HG03060 (cell line): Measurements from ENCODE around the gene CAPRIN2.
A peak's percentile ranks its signal among the peaks of the same experiment; 100 is the strongest.

Experiments
- ATAC-seq: cut with Tn5 transposase; IDR thresholded peaks from one replicate; pipeline ENCODE4 v1.9.1; 2021; ENCODE audit warnings: low read depth, moderate number of reproducible peaks; ENCODE audit not compliant: unreplicated experiment

The CAPRIN2 gene, protein sequence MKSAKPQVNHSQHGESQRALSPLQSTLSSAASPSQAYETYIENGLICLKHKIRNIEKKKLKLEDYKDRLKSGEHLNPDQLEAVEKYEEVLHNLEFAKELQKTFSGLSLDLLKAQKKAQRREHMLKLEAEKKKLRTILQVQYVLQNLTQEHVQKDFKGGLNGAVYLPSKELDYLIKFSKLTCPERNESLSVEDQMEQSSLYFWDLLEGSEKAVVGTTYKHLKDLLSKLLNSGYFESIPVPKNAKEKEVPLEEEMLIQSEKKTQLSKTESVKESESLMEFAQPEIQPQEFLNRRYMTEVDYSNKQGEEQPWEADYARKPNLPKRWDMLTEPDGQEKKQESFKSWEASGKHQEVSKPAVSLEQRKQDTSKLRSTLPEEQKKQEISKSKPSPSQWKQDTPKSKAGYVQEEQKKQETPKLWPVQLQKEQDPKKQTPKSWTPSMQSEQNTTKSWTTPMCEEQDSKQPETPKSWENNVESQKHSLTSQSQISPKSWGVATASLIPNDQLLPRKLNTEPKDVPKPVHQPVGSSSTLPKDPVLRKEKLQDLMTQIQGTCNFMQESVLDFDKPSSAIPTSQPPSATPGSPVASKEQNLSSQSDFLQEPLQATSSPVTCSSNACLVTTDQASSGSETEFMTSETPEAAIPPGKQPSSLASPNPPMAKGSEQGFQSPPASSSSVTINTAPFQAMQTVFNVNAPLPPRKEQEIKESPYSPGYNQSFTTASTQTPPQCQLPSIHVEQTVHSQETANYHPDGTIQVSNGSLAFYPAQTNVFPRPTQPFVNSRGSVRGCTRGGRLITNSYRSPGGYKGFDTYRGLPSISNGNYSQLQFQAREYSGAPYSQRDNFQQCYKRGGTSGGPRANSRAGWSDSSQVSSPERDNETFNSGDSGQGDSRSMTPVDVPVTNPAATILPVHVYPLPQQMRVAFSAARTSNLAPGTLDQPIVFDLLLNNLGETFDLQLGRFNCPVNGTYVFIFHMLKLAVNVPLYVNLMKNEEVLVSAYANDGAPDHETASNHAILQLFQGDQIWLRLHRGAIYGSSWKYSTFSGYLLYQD

GRCh38 chr12:30754750-30755394, at the start of gene CAPRIN2:
TSS of gene CAPRIN2 (minus strand) at chr12:30754951. CDS start at chr12:30753520, 1,431 bp downstream.
- ATAC-seq, result peak; percentile 91

DNA sequence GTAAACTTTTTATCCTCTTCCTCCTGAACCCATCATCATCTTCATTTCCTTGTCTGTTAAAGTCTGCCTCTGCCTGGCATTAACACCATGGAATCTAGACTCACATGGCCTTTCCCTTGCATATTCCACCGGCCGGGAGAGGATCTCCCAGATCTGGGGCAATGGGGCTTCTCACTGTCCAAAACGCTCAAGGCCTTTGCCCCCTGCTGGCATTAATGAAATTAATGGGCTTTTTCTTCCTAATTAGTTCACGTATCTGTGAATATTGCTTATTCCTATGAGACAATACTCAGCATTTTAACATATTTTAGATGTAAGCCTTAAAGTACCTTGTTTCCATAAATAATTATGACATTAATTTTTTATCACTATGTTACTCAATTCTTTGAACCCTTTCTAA, 42.9 kb upstream of the CAPRIN2 start:
- ATAC-seq, result no peak

- no peak for ATAC-seq
Measured at GRCh38 chr12:30796891-30797371, 42.2 kb upstream of the CAPRIN2 start.

DNA sequence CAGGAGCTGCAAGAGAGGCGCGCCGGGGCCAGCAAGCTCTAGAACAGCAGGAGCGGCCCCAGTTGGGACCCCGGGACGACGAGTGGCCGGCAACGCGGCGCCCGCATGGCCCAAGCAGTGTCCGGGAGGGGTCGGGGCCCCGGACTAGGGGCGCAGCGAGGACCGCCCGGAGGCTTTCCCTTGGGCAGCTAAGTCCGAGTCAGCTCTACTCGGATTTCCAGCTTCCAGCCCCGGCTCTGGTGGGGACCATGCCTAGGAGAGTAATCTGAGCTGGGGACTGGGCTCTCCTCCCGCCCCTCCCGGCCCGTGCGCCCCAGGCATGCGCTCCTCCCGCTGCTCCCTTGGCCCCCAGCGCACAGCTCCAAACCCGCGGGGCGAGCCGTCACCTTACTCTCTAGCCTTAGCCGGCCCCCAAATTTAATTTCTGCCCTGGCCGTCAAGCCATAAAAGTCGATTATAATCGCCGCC, 41.6 kb upstream of the CAPRIN2 start:
- no peak for ATAC-seq

DNA sequence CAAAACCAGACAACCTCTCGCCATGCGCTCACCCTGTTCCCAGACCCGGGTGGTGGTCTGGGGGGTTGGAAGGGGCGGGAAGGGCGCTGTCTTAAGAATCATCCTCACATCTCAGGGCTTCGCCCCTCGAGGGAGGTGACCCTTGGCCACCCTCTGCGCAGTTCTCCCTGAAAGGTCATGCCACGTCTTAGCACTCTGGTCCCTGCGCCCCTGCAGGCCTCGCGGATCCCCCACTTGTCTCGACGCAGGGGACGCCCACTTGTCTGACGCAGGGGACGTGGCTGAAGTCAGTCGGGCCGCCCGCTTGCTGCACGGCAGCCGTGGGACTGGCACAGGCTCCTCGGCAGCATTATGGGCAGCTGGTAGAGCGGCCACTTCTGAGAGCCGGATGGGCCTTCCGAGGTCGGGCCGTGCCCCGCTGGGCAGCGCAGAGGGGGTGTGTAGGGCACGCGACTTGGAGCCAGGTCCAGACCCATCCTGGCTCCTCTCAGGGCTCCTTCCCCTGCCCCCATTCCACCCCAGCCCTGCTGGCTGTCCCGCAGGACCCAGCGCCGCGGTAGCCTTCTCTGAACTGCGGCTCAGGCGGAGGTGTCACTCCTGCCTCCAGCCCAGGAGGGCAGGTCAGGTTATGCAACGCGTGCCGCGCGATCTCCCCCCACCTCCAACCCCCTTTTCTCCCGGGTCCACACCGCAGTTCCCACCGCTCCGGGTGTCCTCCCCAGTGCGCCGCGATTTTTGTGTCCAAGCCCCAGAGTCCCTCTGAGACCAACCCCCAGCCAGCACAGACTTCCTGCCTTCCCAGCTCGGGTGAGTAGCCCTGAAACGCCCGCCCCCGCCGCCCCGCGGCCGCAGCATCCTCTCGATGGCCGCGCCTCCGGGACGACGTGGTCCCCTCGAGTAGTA, 40.9 kb upstream of the CAPRIN2 start:
- no peak for ATAC-seq

- no peak for ATAC-seq
Measured at GRCh38 chr12:30794591-30795409, 40.0 kb upstream of the CAPRIN2 start.

- ATAC-seq, result no peak
Measured at GRCh38 chr12:30794020-30794419, 39.3 kb upstream of the CAPRIN2 start.

DNA sequence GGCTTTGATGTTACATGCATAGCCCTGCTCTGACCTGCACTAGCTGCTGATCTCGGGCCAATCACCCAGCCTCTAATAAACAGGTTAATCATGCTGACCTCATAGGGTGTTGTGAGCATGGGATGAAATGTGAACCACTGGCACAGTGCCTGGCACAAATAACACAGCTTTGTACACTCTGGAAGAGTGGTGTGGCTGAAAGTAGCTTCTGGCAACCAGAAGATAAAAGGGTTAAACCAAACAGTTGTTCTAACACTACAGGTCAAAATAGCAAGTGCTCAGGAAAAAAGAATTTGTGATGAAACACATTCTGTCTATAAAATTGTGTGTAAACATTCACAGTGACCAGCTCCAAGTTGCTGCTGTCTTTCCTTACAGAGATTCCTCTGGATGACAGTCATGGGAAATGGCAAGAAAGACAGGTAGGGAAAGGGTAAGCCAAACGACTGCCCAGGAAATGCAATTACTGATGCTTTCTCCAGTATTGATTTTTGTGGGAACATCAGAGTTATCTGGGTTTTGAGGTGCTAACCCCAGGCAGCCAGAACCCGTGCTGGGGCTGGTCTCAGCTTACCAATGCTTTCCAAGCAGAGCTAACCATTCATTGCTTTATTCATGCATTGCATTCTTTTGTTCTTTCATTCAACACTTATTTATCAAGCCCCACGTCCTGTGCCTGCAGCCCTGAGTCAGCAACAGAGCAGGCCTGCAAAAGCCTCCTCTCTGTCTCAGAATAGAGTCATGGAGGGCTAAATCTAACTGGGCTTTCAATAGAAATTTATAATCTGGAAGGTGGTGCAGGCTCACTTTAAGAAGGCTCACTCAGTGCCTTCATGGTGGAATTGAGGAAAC, 38.1 kb upstream of the CAPRIN2 start:
- ATAC-seq, result no peak

GRCh38 chr12:30792085-30792484, 37.3 kb upstream of the CAPRIN2 start:
- ATAC-seq, result no peak

GRCh38 chr12:30788754-30789153, 34.0 kb upstream of the CAPRIN2 start:
- ATAC-seq, result no peak

GRCh38 chr12:30785630-30786029, 30.9 kb upstream of the CAPRIN2 start:
- ATAC-seq, result no peak

- ATAC-seq, result no peak
Measured at GRCh38 chr12:30784508-30784907, 29.8 kb upstream of the CAPRIN2 start.

DNA sequence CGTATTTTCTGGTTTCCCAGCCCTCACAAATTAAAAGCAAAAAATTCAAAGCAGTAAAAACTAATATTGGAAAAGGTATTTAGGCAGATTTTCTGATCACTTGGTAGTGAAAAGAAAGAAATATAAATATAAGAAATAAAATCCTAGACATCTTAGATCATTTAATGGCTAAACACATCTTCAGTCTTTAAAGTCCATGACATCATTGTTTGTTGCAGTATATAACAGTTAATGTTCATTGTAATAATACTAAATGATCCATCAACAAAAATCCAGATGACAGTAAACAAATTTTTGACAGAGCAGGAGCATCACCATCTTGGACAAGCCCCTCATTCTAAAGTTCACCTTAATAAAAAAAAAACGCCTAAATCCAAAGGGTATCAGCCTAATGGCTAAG, 29.2 kb upstream of the CAPRIN2 start:
- ATAC-seq, result no peak

DNA sequence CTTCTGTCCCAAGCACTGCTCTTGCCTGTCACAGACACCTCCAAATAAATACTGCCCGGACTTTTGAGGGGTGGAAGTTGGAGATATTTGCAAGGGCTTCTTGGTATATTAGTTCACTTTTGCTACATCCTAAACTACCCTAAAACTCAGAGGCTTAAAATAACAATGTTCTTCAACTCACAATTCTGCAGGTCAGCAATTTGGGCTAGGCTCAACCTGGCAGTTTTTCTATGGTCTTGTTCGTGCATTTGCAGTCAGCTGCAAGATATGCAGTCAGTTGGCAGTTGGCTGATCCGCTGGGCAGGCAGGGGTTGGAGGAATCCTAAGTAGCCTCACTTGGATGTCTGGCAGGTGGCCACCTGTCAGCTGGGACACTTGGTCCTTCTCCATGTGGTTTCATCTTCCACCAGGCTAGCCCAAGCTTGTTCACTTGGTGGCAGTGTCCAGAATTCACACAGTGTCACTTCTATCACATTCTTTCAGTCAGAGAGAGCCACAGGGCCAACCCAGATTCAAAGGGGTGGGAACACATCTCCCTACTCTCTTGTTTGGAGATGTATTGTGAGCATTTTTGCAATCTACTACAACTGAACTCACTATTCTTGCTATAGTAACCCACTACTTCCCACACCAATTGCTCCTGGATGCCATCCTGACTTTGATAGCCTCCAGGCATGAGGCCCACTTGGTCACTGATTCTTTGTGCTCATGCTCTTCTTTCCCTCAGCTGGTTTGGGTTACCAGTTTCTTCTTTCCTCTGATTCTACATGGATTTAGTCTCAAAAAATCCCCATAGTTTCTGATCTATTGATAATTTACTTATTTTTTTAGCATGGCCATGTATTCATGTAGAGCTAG, 27.8 kb upstream of the CAPRIN2 start:
- no peak for ATAC-seq

GRCh38 chr12:30779578-30779977, 24.8 kb upstream of the CAPRIN2 start:
- ATAC-seq, result no peak

DNA sequence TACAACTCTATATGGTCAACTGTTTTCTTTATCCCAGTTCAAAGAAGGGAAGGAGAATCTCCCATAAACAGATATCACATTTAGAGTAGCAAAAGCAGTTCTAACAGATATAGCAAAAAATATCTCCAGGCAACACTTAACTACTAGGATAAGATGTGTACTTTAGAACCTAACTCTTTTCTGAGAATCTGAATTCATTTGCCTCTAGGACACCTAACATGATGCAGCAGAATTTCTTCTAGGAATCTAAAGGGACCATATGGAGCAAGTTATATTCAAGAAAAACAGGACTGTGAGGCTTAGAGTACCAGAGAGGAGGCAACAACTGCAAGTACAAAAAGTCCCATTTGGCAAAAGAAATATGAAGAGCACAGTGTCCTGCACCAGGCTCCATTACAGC, 24.4 kb upstream of the CAPRIN2 start:
- ATAC-seq, result no peak

GRCh38 chr12:30774599-30774998, 19.8 kb upstream of the CAPRIN2 start:
- no peak for ATAC-seq
